ENCODE measurements around the gene TFAP2A. TPM values are rescaled to one million over a fixed set of nuclear protein-coding genes. Genes with fewer than 3 reads are reported as not detected.

TFAP2A gene
- total RNA-seq, 1 experiment from 2014 or later = 24.3 TPM

DNA sequence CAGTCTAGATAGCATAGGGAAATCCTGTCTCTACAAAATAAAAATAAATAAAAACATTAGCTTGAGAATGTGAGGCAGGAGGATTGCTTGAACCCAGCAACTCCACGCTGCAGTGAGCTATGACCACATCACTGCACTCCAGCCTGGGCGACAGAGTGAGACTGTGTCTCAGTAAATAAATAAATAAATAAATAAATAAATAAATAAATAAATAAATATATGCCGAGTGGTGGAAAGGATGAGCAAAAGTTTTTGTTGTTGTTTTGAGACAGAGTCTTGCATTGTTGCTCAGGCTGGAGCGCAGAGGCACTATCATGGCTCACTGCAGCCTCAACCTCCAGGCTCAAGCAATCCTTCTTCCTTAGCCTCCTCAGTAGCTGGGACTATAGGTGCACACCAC, 53.4 kb downstream of the TFAP2A start (continued):
- TF ChIP-seq, protein P1, sequence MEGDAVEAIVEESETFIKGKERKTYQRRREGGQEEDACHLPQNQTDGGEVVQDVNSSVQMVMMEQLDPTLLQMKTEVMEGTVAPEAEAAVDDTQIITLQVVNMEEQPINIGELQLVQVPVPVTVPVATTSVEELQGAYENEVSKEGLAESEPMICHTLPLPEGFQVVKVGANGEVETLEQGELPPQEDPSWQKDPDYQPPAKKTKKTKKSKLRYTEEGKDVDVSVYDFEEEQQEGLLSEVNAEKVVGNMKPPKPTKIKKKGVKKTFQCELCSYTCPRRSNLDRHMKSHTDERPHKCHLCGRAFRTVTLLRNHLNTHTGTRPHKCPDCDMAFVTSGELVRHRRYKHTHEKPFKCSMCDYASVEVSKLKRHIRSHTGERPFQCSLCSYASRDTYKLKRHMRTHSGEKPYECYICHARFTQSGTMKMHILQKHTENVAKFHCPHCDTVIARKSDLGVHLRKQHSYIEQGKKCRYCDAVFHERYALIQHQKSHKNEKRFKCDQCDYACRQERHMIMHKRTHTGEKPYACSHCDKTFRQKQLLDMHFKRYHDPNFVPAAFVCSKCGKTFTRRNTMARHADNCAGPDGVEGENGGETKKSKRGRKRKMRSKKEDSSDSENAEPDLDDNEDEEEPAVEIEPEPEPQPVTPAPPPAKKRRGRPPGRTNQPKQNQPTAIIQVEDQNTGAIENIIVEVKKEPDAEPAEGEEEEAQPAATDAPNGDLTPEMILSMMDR (IDR thresholded peaks at IDR 0.05 in 2 of 3, conservative IDR thresholded peaks at IDR 0.05 in 1 of 3; ENCODE audit: borderline replicate concordance in 1 of 3, insufficient read depth in 1 of 3, low read depth in 2 of 3, low read length in 2 of 3) = no peak
- no peak for TF ChIP-seq TCF7L2 (IDR thresholded peaks at IDR 0.05; ENCODE audit: borderline replicate concordance, extremely low read depth, insufficient read depth, insufficient read length)
- TF ChIP-seq EGR1 (IDR thresholded peaks at IDR 0.05; ENCODE audit: low read depth) = no peak
- no peak for TF ChIP-seq ZNF274 (IDR thresholded peaks at IDR 0.05; ENCODE audit: low read depth, low read length)
- no peak for TF ChIP-seq FOSL1 (IDR thresholded peaks at IDR 0.05; ENCODE audit: low read depth)
- TF ChIP-seq CEBPB (IDR thresholded peaks at IDR 0.05; ENCODE audit: low read depth) = no peak
- TF ChIP-seq SP1 (IDR thresholded peaks at IDR 0.05; ENCODE audit: low read depth) = no peak
- no peak for TF ChIP-seq YY1 (IDR thresholded peaks at IDR 0.05; ENCODE audit: extremely low read depth, insufficient replicate concordance, low read depth, low read length)
- TF ChIP-seq, protein P2, sequence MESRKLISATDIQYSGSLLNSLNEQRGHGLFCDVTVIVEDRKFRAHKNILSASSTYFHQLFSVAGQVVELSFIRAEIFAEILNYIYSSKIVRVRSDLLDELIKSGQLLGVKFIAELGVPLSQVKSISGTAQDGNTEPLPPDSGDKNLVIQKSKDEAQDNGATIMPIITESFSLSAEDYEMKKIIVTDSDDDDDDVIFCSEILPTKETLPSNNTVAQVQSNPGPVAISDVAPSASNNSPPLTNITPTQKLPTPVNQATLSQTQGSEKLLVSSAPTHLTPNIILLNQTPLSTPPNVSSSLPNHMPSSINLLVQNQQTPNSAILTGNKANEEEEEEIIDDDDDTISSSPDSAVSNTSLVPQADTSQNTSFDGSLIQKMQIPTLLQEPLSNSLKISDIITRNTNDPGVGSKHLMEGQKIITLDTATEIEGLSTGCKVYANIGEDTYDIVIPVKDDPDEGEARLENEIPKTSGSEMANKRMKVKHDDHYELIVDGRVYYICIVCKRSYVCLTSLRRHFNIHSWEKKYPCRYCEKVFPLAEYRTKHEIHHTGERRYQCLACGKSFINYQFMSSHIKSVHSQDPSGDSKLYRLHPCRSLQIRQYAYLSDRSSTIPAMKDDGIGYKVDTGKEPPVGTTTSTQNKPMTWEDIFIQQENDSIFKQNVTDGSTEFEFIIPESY (IDR thresholded peaks at IDR 0.05; ENCODE audit: extremely low read depth, insufficient replicate concordance, low read length) = no peak

GRCh38 chr6:10359581-10359980, 55.3 kb downstream of the TFAP2A start:
- BruUV-seq (replicated peaks) = no TSS peak
- ChIA-PET RAD21 (ENCODE audit: low non-redundant PET in 1 of 2, low total read pairs in 2 of 2, uncharacterized antibody in 2 of 2, unreplicated experiment in 2 of 2) (no interaction called here), CTCF (no interaction called here)
- TF ChIP-seq, protein P3, sequence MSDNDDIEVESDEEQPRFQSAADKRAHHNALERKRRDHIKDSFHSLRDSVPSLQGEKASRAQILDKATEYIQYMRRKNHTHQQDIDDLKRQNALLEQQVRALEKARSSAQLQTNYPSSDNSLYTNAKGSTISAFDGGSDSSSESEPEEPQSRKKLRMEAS (IDR thresholded peaks at IDR 0.05) = no peak
- TF ChIP-seq YY1 (IDR thresholded peaks at IDR 0.05; ENCODE audit: extremely low read depth, insufficient replicate concordance, low read depth, low read length) (no peak), JUND (IDR thresholded peaks at IDR 0.05) (no peak), REST (IDR thresholded peaks at IDR 0.05; ENCODE audit: low read depth) (no peak), ZNF274 (IDR thresholded peaks at IDR 0.05; ENCODE audit: low read depth, low read length) (no peak), POLR2AphosphoS5 (IDR thresholded peaks at IDR 0.05; ENCODE audit: low read depth, low read length) (no peak), TCF7L2 (IDR thresholded peaks at IDR 0.05; ENCODE audit: borderline replicate concordance, extremely low read depth, insufficient read depth, insufficient read length) (no peak), EGR1 (IDR thresholded peaks at IDR 0.05; ENCODE audit: low read depth) (no peak), FOSL1 (IDR thresholded peaks at IDR 0.05; ENCODE audit: low read depth) (no peak), POLR2A (IDR thresholded peaks at IDR 0.05; ENCODE audit: borderline replicate concordance, extremely low read depth, insufficient read depth, insufficient read length) (no peak), CEBPB (IDR thresholded peaks at IDR 0.05; ENCODE audit: low read depth) (no peak)
- TF ChIP-seq, protein P4, sequence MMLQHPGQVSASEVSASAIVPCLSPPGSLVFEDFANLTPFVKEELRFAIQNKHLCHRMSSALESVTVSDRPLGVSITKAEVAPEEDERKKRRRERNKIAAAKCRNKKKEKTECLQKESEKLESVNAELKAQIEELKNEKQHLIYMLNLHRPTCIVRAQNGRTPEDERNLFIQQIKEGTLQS (IDR thresholded peaks at IDR 0.05) = no peak

More at GRCh38 chr6:10359581-10359980, 55.3 kb downstream of the TFAP2A start:
- no peak overlapping the region for H3K27ac ChIP-seq (ENCODE audit: low read depth, low read length)
- H3K9me2 ChIP-seq (ENCODE audit: insufficient read depth) = no peaks in the 10 kb centered on the region
- no peak for DNase-seq (ENCODE audit: low read depth, low spot score)
- no peaks in the 10 kb centered on the region for H3K79me2 ChIP-seq (ENCODE audit: insufficient read depth, low read length)
- no peak for ATAC-seq
- no peaks in the 10 kb centered on the region for H3K9me3 ChIP-seq (ENCODE audit: control insufficient read depth in 1 of 2, insufficient read depth in 1 of 2, low read depth in 1 of 2, low read length in 2 of 2)
- intact Hi-C loops (cut with micrococcal nuclease) = no loop called here
- POLR2A ChIA-PET = interaction anchor here (0.9 kb wide), 1 partner anchor 55 kb away, joined by 3 read pairs; the partner anchor contains the start of gene TFAP2A
- H3K9ac ChIP-seq (ENCODE audit: low read length) = no peak overlapping the region
- H2AFZ ChIP-seq (ENCODE audit: low read depth, low read length, poor library complexity, severe bottlenecking) = no peak overlapping the region
- no peak overlapping the region for H3K4me3 ChIP-seq (replicated peaks in 1 of 2; ENCODE audit: low read depth in 1 of 2, low read length in 2 of 2)
- no peaks in the 10 kb centered on the region for H3K36me3 ChIP-seq (ENCODE audit: control insufficient read depth in 1 of 2, insufficient read depth in 2 of 2, low read length in 2 of 2)
- H4K20me1 ChIP-seq (ENCODE audit: insufficient read depth) = no peaks in the 10 kb centered on the region
- H3K4me2 ChIP-seq (ENCODE audit: low read length) = no peak overlapping the region
- H3K4me1 ChIP-seq (ENCODE audit: control insufficient read depth in 1 of 2, insufficient read depth in 2 of 2, low read length in 2 of 2) = no peaks in the 10 kb centered on the region; a peak in 1 of 4 replicates
- no peaks in the 10 kb centered on the region for H3K27me3 ChIP-seq (ENCODE audit: insufficient read depth, low read length)
